Fibroblast of skin of right quadriceps (primary cell): ENCODE measurements around the gene ANKUB1.

Experiments used
- DNase-seq: peaks from one replicate; pipeline ENCODE4 v3.0.0-alpha.2; 2013

The ANKUB1 gene

GRCh38 chr3:149752788-149753136 lies 39.6 kb downstream of the ANKUB1 start:
- DNase-seq, result no peak

- peak; percentile 85 for DNase-seq
Observed at GRCh38 chr3:149752051-149752787, 40.1 kb downstream of the ANKUB1 start, which contains the start of gene COMMD2. Gene COMMD2 (minus strand): TSS chr3:149752489. CDS start chr3:149752444, 45 bp downstream.

- DNase-seq, result no peak
Observed at GRCh38 chr3:149751551-149751950, 40.8 kb downstream of the ANKUB1 start.

GRCh38 chr3:149744606-149745005 lies 47.7 kb downstream of the ANKUB1 start:
- no peak for DNase-seq

GRCh38 chr3:149744151-149744550 lies 48.2 kb downstream of the ANKUB1 start:
- no peak for DNase-seq

GRCh38 chr3:149739396-149739795 lies 53.0 kb downstream of the ANKUB1 start:
- DNase-seq, result no peak

GRCh38 chr3:149738876-149739275 lies 53.5 kb downstream of the ANKUB1 start:
- no peak for DNase-seq

GRCh38 chr3:149736953-149737205 lies 55.5 kb downstream of the ANKUB1 start:
- DNase-seq, result no peak

GRCh38 chr3:149736175-149736952 lies 56.0 kb downstream of the ANKUB1 start:
- DNase-seq, result peak; percentile 57

- DNase-seq, result no peak
Observed at GRCh38 chr3:149732234-149732633, 60.1 kb downstream of the ANKUB1 start.

- no peak for DNase-seq
Observed at GRCh38 chr3:149727656-149728055, 64.7 kb downstream of the ANKUB1 start.

- DNase-seq, result peak; percentile 35
Observed at GRCh38 chr3:149726716-149727407, 65.5 kb downstream of the ANKUB1 start.

GRCh38 chr3:149723781-149724180 lies 68.6 kb downstream of the ANKUB1 start:
- DNase-seq, result no peak

- no peak for DNase-seq
Observed at GRCh38 chr3:149720918-149721317, 71.4 kb downstream of the ANKUB1 start.

- peak; percentile 74 for DNase-seq
Observed at GRCh38 chr3:149717391-149718056, 74.8 kb downstream of the ANKUB1 start.

GRCh38 chr3:149716984-149717383 lies 75.4 kb downstream of the ANKUB1 start:
- no peak for DNase-seq

- no peak for DNase-seq
Observed at GRCh38 chr3:149715247-149715646, 77.1 kb downstream of the ANKUB1 start.

- DNase-seq, result no peak
Observed at GRCh38 chr3:149713730-149714654, 78.4 kb downstream of the ANKUB1 start.
